Measurements from ENCODE around the gene FRMPD1. TPM values are rescaled to one million over a fixed set of nuclear protein-coding genes. Genes with fewer than 3 reads are reported as not detected.
"Not testable (repeated sequence)": the region's sequence is repeated elsewhere in the genome, so short reads cannot be mapped to it uniquely, and the experiment has no call there.

The FRMPD1 gene
- total RNA-seq (7.6 TPM), polyA plus RNA-seq (ENCODE audit: insufficient read depth in 1 of 8, insufficient read length in 8 of 8, low replicate concordance in 1 of 8) (10 to 100 TPM in 5 of 8 donors, 1 to 10 TPM in 3; 6.7 to 12.5 (median 10.8) TPM)
- long read RNA-seq, donor 1, full-length matches to known transcripts: 1 of 1 reads
- long read RNA-seq, donor 1, partial matches to known transcripts: 0 of 1 reads
- long read RNA-seq, donor 1, other reads (novel, unspliced or antisense): 0 of 1 reads
- long read RNA-seq, donor 2: 0 reads
- long read RNA-seq, donor 3, partial matches to known transcripts: 7 of 7 reads
- long read RNA-seq, donor 3, other reads (novel, unspliced or antisense): 0 of 7 reads
- long read RNA-seq, donor 4, full-length matches to known transcripts: 1 of 1 reads
- long read RNA-seq, donor 4, partial matches to known transcripts: 0 of 1 reads
- long read RNA-seq, donor 4, other reads (novel, unspliced or antisense): 0 of 1 reads
- long read RNA-seq, donor 5, partial matches to known transcripts: 7 of 7 reads
- long read RNA-seq, donor 5, other reads (novel, unspliced or antisense): 0 of 7 reads
- long read RNA-seq, donor 6: 0 reads
- long read RNA-seq, donor 7: 0 reads
- long read RNA-seq, donor 8: 0 reads
- long read RNA-seq, donor 9, full-length matches to known transcripts: 1 of 1 reads
- long read RNA-seq, donor 9, partial matches to known transcripts: 0 of 1 reads
- long read RNA-seq, donor 9, other reads (novel, unspliced or antisense): 0 of 1 reads
- long read RNA-seq, donor 10, full-length matches to known transcripts: 2 of 371 reads
- long read RNA-seq, donor 10, partial matches to known transcripts: 364 of 371 reads
- long read RNA-seq, donor 10, other reads (novel, unspliced or antisense): 5 of 371 reads
- long read RNA-seq, donor 11: 0 reads

GRCh38 chr9:37650873-37651768 is at the start of gene FRMPD1:
Gene FRMPD1, plus strand, starts transcription at chr9:37650954. Its CDS starts 41,688 bp downstream, at chr9:37692642.
- H3K27me3 ChIP-seq (ENCODE audit: control insufficient read depth, insufficient read depth, low read length): peaks cover 38% of the 10 kb centered on the region
- H3K4me3 ChIP-seq (ENCODE audit: low read length): peak within 1 kb of the TSS; percentile 63
- under 1% methylated on average over 60 of the region's 73 CpGs for WGBS (ENCODE audit: insufficient coverage)
- peak; percentile 87 for DNase-seq
- peak within 1 kb of the TSS; percentile 29 for H3K27ac ChIP-seq (ENCODE audit: low read length)
- H3K4me1 ChIP-seq (ENCODE audit: control insufficient read depth, insufficient read depth, low read length): peaks cover 10% of the 10 kb centered on the region
- H3K9me3 ChIP-seq (replicated peaks; ENCODE audit: control insufficient read depth, low read depth, low read length): no peaks in the 10 kb centered on the region
- peaks cover 2% of the 10 kb centered on the region for H3K36me3 ChIP-seq (ENCODE audit: control insufficient read depth, insufficient read depth, low read length)

- DNase-seq; H3K4me3 ChIP-seq (ENCODE audit: low read length); H3K9me3 ChIP-seq (replicated peaks; ENCODE audit: control insufficient read depth, low read depth, low read length); H3K27me3 ChIP-seq (ENCODE audit: control insufficient read depth, insufficient read depth, low read length); H3K4me1 ChIP-seq (ENCODE audit: control insufficient read depth, insufficient read depth, low read length); H3K36me3 ChIP-seq (ENCODE audit: control insufficient read depth, insufficient read depth, low read length); H3K27ac ChIP-seq (ENCODE audit: low read length): not testable (repeated sequence)
- WGBS (ENCODE audit: insufficient coverage): no CpG with 5 or more reads among the region's 4 CpGs
Measured at GRCh38 chr9:37602061-37602460, 48.7 kb upstream of the FRMPD1 start.

GRCh38 chr9:37602817-37603216 is 47.9 kb upstream of the FRMPD1 start:
- Histone ChIP-seq H3K27me3 (ENCODE audit: control insufficient read depth, insufficient read depth, low read length) (peaks cover 6% of the 10 kb centered on the region), H3K4me1 (ENCODE audit: control insufficient read depth, insufficient read depth, low read length) (no peaks in the 10 kb centered on the region), H3K27ac (ENCODE audit: low read length) (no peak overlapping the region), H3K9me3 (replicated peaks; ENCODE audit: control insufficient read depth, low read depth, low read length) (no peaks in the 10 kb centered on the region), H3K36me3 (ENCODE audit: control insufficient read depth, insufficient read depth, low read length) (no peaks in the 10 kb centered on the region), H3K4me3 (ENCODE audit: low read length) (no peak overlapping the region)
- WGBS (ENCODE audit: insufficient coverage): 73% methylated on average over 3 of the region's 5 CpGs
- no peak for DNase-seq

- H3K36me3 ChIP-seq (ENCODE audit: control insufficient read depth, insufficient read depth, low read length): no peaks in the 10 kb centered on the region
- H3K4me3 ChIP-seq (ENCODE audit: low read length): no peak overlapping the region
- no CpG with 5 or more reads among the region's 1 CpG for WGBS (ENCODE audit: insufficient coverage)
- peaks cover 6% of the 10 kb centered on the region for H3K27me3 ChIP-seq (ENCODE audit: control insufficient read depth, insufficient read depth, low read length)
- DNase-seq: no peak
- no peak overlapping the region for H3K27ac ChIP-seq (ENCODE audit: low read length)
- no peaks in the 10 kb centered on the region for H3K9me3 ChIP-seq (replicated peaks; ENCODE audit: control insufficient read depth, low read depth, low read length)
- no peaks in the 10 kb centered on the region for H3K4me1 ChIP-seq (ENCODE audit: control insufficient read depth, insufficient read depth, low read length)
Measured at GRCh38 chr9:37604296-37604695, 46.5 kb upstream of the FRMPD1 start.

- no peak for DNase-seq
- Histone ChIP-seq H3K4me1 (ENCODE audit: control insufficient read depth, insufficient read depth, low read length) (no peaks in the 10 kb centered on the region), H3K36me3 (ENCODE audit: control insufficient read depth, insufficient read depth, low read length) (no peaks in the 10 kb centered on the region), H3K27me3 (ENCODE audit: control insufficient read depth, insufficient read depth, low read length) (peaks cover 6% of the 10 kb centered on the region), H3K9me3 (replicated peaks; ENCODE audit: control insufficient read depth, low read depth, low read length) (no peaks in the 10 kb centered on the region), H3K4me3 (ENCODE audit: low read length) (no peak overlapping the region), H3K27ac (ENCODE audit: low read length) (no peak overlapping the region)
Measured at GRCh38 chr9:37608250-37608649, 42.5 kb upstream of the FRMPD1 start.

GRCh38 chr9:37609735-37610397 is 40.9 kb upstream of the FRMPD1 start:
- H3K4me1 ChIP-seq (ENCODE audit: control insufficient read depth, insufficient read depth, low read length): no peaks in the 10 kb centered on the region
- no peak for DNase-seq
- no peak overlapping the region for H3K4me3 ChIP-seq (ENCODE audit: low read length)
- no peaks in the 10 kb centered on the region for H3K9me3 ChIP-seq (replicated peaks; ENCODE audit: control insufficient read depth, low read depth, low read length)
- H3K27ac ChIP-seq (ENCODE audit: low read length): no peak overlapping the region
- 59% methylated on average over 5 of the region's 6 CpGs for WGBS (ENCODE audit: insufficient coverage)
- H3K27me3 ChIP-seq (ENCODE audit: control insufficient read depth, insufficient read depth, low read length): peaks cover 6% of the 10 kb centered on the region
- no peaks in the 10 kb centered on the region for H3K36me3 ChIP-seq (ENCODE audit: control insufficient read depth, insufficient read depth, low read length)

GRCh38 chr9:37611014-37611413 is 39.7 kb upstream of the FRMPD1 start:
- WGBS (ENCODE audit: insufficient coverage): 100% methylated on average over 1 of the region's 6 CpGs
- Histone ChIP-seq H3K27me3 (ENCODE audit: control insufficient read depth, insufficient read depth, low read length) (peaks cover 3% of the 10 kb centered on the region), H3K36me3 (ENCODE audit: control insufficient read depth, insufficient read depth, low read length) (no peaks in the 10 kb centered on the region)

GRCh38 chr9:37611961-37612360 is 38.8 kb upstream of the FRMPD1 start:
- Histone ChIP-seq H3K27ac (ENCODE audit: low read length) (no peak overlapping the region), H3K4me3 (ENCODE audit: low read length) (no peak overlapping the region), H3K9me3 (replicated peaks; ENCODE audit: control insufficient read depth, low read depth, low read length) (no peaks in the 10 kb centered on the region), H3K27me3 (ENCODE audit: control insufficient read depth, insufficient read depth, low read length) (no peaks in the 10 kb centered on the region), H3K4me1 (ENCODE audit: control insufficient read depth, insufficient read depth, low read length) (peaks cover 3% of the 10 kb centered on the region), H3K36me3 (ENCODE audit: control insufficient read depth, insufficient read depth, low read length) (no peaks in the 10 kb centered on the region)
- WGBS (ENCODE audit: insufficient coverage): no CpG with 5 or more reads among the region's 1 CpG
- DNase-seq: no peak

More at GRCh38 chr9:37611014-37611413, 39.7 kb upstream of the FRMPD1 start:
- H3K9me3 ChIP-seq (replicated peaks; ENCODE audit: control insufficient read depth, low read depth, low read length): no peaks in the 10 kb centered on the region
- no peaks in the 10 kb centered on the region for H3K4me1 ChIP-seq (ENCODE audit: control insufficient read depth, insufficient read depth, low read length)
- H3K4me3 ChIP-seq (ENCODE audit: low read length): no peak overlapping the region
- DNase-seq: no peak
- H3K27ac ChIP-seq (ENCODE audit: low read length): no peak overlapping the region

- Histone ChIP-seq H3K4me1 (ENCODE audit: control insufficient read depth, insufficient read depth, low read length) (peaks cover 26% of the 10 kb centered on the region), H3K27ac (ENCODE audit: low read length) (peak overlapping the region; percentile 20), H3K36me3 (ENCODE audit: control insufficient read depth, insufficient read depth, low read length) (no peaks in the 10 kb centered on the region), H3K4me3 (ENCODE audit: low read length) (no peak overlapping the region), H3K27me3 (ENCODE audit: control insufficient read depth, insufficient read depth, low read length) (peaks cover 2% of the 10 kb centered on the region), H3K9me3 (replicated peaks; ENCODE audit: control insufficient read depth, low read depth, low read length) (no peaks in the 10 kb centered on the region)
- 71% methylated on average over 2 of the region's 2 CpGs for WGBS (ENCODE audit: insufficient coverage)
- DNase-seq: peak; percentile 38
Measured at GRCh38 chr9:37617161-37617560, 33.6 kb upstream of the FRMPD1 start.
